ENCODE measurements around the gene KCNB1.

Gene KCNB1

DNA sequence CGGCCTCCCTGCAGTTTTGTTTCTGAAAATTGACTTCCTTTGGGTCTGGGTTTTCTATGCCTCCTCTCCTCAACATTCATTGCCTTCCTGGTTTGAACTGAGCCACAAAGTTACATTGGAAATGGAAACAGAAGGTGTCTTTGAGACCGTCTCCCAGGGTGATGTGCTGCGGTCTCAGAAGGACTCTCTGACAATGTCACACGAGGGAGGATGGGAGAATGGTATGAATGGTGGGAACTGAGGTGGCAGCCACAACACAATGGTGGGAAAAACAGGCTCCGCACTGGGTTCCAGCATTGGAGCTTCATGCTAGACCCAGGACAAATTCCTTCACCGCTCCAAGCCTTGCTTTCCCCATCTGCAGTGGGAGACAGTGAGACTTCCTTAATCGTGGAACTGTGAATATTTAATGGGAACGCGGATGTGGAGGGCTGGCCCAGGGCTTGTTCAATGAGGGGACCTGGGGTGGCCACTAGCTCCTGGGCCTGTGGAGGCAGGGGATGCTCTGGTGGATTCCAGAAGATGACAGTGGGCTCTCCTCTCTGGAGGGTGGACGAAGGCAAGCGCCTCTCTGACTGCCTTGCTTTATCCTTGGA, 73.9 kb downstream of the KCNB1 start:
- DNase-seq (ENCODE audit: low read depth), result no peak

DNA sequence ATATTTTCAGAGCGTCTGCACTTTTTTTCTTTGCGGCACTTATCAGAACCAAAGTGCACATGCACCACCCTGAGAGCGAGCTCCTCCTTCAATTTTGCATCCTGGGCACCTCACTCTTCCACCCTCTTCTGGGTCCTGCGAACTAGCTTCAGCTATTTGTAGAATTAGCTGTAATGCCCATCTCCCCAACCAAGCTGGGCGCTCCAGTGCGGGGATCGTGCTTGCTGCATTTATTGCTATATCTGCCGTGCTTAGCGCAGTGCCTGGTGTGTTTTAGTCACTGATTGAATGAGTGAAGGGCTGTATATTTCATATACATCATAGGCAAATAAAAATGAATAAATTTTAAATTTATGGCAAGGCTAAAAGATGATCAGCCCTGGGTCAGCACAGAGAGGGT, 75.8 kb downstream of the KCNB1 start:
- no peak for DNase-seq (ENCODE audit: low read depth)

DNA sequence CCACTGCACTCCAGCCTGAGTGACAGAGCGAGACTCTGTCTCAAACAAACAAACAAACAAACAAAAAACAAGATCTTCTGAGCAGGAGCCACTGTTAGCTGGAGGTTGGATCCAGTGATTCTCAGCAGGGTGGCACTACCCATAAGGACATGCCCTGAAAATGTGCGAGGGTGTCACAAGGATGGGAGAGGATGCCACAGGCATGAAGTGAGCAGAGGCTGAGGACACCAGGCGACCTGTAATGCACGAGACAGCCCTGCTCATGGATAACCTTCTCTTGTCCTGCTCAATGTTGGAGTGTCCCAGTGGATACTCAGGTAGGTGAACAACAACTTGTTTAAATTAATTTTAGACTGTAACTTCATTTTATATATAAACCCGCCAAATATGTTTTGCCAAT, 76.8 kb downstream of the KCNB1 start:
- DNase-seq (ENCODE audit: low read depth), result no peak

DNA sequence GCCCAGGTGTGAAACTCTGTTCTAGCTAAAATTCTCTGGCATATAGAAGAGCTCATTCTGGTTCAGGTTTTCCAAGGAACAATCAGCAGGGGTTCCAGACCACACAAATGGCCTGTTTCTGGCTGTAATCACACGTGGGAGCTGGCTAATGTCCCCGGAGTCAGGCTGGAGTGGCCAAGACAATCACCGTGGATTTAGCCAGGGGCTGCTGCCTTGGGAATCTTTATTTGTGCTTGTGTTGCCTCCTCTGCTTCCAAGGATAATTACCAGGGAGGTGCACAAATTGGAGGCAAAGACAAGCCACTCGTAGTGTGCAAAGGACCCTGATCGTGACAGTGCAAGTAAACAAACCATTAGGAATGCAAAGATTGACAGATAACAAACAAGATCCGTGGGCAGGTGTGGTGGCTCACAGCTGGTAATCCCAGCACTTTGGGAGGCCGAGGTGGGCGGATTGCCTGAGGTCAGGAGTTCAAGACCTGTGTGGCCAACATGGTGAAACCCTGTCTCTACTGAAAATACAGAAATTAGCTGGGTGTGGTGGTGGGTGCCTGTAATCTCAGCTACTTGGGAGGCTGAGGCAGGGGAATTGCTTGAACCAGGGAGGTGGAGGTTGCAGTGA, 77.3 kb downstream of the KCNB1 start:
- DNase-seq (ENCODE audit: low read depth), result no peak

DNA sequence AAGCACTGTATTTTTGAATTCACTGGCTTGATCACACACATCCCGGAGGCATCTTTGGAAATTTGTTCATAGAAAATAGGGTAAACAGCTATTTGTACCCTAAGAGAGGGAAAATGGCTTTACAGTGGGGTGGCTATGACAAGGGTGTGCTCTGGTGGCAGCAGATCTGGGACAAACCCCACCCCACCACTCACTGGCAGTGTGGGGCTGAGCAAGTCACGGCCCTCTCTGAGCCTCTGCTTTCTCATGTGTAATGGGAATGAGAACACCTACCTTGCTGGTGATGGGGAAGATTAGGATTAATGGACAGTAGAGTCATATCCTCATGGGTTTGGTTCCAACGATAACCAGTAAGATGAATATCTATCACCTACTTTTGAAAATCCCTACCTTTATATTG, 78.0 kb downstream of the KCNB1 start:
- no peak for DNase-seq (ENCODE audit: low read depth)

DNA sequence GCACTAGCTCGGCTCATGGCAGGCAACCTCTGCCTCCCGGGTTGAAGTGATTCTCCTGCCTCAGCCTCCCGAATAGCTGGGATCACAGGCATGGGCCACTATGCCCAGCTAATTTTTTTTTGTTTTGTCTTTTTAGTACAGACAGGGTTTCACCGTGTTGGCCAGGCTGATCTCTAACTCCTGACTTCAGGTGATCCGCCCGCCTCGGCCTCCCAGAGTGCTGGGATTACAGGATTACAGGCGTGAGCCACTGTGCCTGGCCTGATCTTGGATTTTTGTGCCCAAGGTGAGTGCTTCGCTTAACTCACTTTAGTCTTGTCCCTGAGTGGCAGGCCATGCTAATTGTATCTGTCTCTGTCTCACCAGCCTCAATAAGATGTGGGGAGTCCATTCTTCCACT, 78.6 kb downstream of the KCNB1 start:
- DNase-seq (ENCODE audit: low read depth), result no peak

DNA sequence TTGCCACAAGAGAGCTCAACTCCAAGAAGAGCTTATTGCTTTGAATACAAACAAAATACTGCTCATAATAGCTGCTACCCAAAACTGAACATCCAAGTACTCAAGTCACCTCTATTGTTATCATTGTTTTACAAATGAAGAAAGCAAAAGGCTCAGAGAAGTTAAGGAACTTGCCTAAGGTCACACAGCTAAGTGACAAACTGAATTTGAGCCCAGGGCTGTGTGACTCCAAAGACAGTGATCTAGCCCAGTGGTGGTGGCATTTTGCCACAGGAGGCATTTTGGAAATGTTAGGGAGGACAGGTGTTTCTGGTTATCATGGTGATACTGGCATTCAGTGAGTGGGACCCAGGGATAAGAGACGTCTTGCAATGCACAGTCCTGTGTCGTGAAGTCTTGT, 79.5 kb downstream of the KCNB1 start:
- no peak for DNase-seq (ENCODE audit: low read depth)

DNA sequence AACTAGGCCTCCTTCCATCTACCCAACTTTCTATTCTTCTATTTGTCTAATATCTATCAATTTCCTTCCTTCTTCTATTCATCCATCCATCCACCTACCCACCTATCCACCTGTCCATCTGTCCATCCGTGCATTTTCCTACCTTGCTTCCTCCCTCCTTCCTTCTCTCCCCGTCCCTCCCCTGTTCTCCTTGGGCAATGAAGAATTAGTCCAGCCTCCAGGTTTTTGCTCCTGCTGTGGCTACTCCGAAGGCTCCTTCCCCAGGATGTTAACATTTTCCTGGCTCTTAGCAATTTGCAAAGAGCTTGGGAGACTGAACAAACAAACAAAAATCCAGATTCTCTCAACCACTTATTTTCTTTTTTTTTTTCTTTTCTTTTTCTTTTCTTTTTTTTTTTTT, 81.6 kb downstream of the KCNB1 start:
- no peak for DNase-seq (ENCODE audit: low read depth)

DNA sequence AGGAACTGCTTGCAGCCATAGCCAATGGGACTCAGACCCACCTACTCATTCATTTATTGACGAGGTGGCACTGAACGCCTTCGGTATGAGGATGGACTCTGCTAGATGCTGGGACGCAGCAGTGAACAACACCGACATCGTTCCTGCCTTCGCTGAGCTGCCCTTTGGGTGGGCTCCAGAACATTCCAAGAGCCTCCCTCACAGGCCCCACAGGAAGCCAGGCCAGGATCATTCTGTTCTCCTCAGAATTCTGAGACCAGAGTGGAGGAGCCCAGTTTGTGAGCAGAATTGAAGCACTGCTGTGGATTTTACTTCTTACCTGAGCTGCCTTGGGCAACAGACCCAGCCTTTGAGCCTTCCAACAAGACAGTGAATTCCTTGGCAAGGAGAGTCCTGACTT, 82.1 kb downstream of the KCNB1 start:
- no peak for DNase-seq (ENCODE audit: low read depth)

DNA sequence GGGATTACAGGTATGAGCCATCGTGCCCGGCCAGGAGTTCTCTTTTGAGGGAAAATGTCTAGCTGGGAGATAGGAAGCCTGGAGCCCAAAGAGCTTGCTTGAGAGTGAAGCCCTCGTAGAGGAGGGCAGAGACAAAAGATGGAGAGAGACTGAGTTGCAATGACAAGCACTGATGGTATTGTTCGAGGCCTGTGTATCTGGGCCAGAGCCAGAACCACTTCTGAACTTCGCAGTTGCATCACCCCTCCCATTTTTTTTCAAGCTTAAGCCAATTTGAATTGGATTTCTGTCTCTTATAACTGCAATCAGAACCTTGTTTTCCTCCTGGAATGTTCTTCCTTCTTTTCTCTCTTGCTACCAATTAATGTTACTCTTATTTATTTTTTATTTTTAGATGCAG, 83.1 kb downstream of the KCNB1 start:
- no peak for DNase-seq (ENCODE audit: low read depth)

DNA sequence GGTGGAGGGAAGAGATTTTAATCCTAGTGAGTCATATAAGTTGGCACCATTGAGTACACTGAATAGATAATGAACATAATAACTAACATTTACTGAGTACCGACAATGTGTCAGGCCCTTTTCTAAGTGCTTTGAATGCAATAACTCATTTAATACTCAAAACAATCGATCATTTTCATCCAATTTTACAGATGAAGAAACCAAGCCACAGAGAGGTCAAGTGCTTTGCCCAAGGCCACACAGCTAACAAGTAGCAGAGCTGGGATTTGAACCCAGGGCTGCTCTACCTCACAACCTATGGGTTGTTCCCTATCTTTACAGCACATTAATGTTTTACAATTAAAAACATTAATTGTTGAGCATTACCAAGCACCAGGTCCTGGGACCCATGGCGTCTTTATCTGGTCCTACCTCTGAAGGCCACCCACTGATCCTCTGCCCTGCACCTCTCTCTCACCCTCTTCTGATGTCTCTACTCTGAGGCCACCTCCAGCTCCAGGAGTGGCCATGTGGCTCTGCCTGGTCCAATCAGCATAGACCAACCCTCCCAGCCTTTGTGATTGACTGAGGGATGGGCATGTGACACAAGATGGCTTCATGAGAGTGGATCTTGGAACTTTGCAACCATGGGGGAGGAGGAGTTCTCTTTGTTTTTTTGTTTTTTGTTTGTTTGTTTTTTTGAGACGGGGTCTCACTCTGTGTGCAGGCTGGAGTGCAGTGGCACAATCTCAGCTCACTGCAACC, 83.9 kb downstream of the KCNB1 start:
- DNase-seq (ENCODE audit: low read depth), result no peak

DNA sequence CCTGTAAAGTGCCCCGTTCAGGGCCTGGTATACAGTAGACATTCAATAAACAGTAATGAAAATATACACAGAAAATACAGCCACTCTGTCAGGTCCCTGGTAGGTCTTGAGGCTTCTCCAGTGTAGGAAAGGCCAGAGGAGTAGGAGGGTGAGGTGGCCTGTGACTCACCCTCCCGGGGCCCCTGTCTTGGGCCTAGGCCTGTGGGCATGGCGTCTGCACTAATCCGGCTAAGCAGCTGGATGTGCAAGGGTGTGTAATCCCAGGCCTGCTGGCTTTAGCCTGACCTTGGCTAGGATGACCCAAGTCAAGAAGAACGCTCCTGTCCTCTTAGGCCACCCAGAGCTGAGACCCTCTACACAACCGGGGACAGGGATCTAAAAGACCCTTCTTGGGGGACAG, 84.9 kb downstream of the KCNB1 start:
- no peak for DNase-seq (ENCODE audit: low read depth)

DNA sequence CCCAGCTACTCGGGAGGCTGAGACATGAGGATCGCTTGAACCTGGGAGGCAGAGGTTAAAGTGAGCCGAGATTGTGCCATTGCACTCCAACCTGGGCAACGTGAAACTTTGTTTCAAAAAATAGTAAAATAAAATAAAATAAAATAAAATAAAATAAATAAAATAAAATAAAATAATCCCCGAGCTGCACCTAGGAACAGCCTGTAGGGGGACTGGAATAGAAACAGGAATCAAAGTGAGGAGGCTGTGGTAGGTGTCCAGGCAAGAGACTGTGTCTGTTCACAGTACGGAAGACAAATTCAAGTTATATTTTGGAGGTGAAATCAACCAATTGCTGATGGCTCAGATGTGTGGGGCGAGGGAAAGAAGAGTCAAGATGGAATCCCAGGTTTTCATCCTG, 86.2 kb downstream of the KCNB1 start:
- DNase-seq (ENCODE audit: low read depth), result no peak

DNA sequence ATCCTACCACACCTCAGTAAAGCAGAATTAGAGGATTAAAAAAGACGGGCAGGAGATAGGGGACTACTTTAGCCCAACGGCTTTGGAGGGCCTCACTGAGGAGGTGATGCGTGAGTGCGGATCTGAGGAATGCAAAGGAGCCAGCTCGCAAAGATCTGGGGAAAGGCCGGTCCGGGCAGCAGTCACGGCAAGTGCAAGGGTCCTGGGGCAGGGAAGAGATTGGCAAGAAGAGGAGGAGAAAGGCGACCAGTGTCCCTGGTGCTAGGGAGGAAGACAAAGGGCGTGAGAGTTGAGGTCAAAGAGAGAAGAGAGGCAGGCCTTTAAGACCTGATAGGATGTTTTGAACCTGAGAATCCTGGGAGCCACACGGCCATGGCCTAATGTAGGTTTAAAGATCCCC, 86.8 kb downstream of the KCNB1 start:
- no peak for DNase-seq (ENCODE audit: low read depth)

DNA sequence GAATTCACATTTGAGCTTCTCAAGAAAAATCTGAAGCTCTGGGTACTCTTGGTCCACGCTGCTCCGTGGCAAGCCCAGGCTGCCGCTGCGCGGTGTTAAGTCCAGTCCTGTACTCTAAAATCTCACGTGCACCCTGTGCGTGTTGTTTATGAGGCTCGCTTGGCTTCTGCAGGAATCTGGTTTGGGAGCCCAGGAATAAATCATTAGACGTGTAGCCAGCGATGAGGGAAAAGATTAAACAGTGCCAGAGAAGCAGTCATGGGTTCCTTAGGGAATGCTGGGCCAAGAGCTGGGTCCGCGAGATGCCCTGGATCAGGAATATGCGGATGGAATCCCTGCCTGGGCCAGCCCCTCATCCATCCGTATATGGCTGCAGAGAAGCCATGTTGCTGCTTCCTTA, 87.3 kb downstream of the KCNB1 start:
- DNase-seq (ENCODE audit: low read depth), result no peak

DNA sequence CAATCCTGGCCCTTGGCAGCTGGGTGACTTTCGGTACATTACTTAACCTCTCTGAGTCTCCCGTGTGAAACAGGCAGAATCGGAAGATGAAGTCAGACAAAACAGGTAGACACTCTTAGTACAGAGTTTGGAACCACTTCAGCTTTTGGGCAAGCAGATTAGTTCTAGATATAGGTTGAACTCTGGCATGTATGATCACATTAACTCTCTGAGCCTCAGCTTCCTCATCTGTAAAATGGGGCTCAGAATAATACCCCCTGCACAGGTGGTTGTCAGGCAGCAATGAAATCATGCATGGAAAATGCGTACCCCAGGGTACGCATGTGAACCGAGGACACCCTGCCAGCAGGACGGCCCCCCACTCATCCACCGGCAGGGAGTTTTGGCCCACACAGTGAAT, 87.7 kb downstream of the KCNB1 start:
- DNase-seq (ENCODE audit: low read depth), result no peak

DNA sequence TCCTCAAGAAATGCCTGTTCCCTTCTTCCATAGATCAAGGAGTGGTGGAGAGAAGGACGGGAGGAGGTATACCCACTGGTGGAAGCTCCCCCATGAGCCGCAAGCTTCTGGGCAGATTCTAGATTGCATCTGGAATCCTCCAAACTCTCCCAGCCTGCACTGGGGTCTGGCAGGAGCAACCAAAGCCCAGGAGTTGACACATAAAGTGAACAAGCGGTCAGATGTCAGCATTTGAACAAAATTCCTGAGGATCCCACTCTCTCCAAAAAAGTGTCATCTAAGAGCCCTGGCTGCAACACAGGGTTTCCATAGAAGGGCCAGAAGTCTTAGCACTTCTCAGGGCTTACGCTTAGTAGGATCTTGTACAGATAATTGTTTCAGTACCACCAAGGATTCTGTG, 88.2 kb downstream of the KCNB1 start:
- no peak for DNase-seq (ENCODE audit: low read depth)

DNA sequence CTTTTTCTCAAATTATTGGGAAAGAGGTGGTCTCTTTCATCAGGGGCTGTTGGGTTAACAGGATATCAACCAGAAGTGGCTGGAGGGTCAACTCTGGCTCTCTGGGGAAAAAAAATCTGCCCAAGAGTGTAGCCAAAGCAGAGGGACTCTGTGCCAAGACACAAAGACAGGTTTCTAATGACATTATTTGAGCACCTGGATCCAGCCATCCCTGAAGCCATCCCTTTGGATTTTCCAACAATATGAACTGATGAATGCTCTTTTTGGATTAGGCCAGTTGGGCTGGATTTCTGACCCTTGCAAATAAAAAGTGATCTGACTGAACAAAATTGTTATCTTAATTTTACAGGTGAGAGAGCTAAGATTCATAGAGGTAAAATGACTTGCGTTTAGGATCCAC, 88.7 kb downstream of the KCNB1 start:
- no peak for DNase-seq (ENCODE audit: low read depth)

DNA sequence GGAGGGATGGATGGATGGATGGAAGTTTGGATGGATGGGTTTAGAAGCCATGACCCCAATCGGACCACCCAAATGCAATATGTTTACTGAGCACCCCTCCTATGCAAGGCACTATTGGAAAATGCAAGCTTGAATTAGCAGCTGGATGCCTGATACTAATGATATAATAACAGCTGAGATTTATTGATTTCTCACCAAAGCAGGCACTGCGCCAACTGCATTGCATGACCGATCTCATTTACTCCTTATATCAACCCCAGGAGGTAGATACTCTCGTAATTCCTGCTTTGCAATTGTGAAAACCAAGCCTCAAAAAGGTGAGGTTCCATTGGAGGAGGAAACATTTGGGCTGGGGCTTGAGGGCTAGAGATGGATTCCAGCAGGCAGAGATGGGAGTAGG, 89.7 kb downstream of the KCNB1 start:
- DNase-seq (ENCODE audit: low read depth), result no peak

DNA sequence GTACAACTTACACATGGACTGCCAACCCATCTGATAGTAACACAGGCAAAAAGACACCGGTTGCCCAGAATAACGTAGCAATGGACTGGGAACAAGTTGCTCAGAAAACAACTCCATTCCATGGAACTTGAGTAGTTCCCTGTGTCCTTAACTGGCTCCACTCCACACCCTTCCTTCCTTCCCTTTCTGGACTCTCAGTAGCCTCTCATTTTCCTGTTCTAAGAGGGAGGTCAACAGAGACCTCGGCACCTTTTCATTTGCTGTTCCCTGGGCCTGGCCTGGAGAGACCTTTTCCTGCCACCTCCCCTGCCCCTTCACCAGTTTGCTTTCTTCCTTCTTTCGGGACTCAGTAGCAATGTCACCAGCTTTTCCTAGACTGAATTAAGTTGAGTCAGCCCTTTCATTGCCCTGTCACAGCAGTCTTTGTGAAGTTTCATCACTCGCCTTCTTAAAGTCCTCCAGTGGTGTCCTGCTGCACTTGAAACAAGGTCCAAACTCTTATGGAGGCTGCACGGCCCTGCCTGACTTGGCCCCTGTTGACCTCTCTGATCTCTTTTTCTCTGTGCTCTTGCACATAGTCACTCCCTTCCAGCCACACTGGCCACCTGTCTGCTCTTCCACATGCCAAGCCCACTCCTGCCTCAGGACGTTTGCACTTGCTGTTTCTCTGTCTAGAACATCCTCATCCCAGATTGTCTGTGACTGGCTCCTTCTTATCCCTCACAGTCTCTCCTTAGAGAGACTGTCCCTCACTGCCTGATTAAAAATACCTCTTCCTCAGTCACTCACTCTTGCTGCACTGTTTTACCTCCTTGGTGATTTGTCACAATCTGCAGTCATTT, 90.8 kb downstream of the KCNB1 start:
- DNase-seq (ENCODE audit: low read depth), result no peak

DNA sequence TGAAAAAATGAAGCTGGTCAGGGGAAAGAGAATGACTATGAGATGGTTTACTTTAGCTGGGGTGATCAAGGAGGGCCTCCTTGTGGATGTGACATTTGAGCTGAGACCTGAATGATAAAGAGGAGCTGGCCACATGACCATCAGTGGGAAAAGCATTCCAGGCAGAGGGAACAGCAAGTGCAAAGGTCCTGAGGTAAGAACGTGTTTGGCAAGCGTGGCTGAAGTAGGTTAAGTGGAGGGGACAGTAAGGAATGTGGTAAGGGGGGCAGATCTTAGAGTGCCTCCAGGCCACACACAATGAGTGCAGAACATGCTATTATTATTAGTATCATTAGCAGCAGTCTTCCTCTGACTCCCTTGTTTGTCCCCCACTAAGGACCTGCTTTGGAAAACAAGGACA, 92.6 kb downstream of the KCNB1 start:
- no peak for DNase-seq (ENCODE audit: low read depth)

DNA sequence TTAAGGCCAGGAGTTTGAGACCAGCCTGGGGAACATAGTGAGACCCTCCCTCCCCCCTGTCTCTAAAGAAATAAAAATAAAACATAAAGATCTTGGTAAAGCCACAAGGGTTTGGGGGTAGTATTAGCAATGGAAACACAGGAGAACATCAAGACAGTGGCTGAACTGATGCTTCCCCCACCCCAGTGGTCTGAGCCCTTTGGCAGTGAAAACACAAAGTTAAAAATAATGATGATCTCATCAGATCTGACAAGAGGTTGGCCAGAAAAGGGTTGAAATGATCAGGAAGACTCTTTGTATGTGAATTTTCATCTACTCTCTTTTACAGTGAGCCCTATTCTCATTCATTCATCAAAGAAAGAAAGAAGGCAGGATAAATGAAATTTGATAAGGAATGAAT, 93.7 kb downstream of the KCNB1 start:
- DNase-seq (ENCODE audit: low read depth), result no peak

DNA sequence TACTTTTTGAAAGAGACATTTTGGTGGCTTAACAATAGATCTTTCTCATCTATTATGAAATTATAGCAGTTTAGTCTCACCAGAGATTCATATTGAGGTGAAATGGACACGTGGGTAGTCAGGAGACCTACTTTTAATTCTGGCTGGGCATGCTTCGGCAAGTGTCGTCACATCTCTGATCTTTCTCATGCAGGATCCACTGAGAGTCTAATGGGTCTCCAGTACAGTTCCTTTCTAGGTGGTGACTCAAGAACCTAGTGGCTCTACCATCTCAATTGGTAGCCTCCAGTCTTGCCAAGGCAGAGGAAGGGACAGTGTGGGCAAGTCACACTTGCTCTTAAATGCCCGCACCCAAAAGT, 94.9 kb downstream of the KCNB1 start:
- no peak for DNase-seq (ENCODE audit: low read depth)
